Trophoblast cell (in vitro differentiated cells and primary cell): ENCODE results near the gene ZBED4. TPM values are rescaled to one million over a fixed set of nuclear protein-coding genes. Genes with fewer than 3 reads are reported as not detected.

Source experiments
- DNase-seq, 2 donors: peaks; one replicate each; pipeline ENCODE4 v3.0.0-alpha.2; 2016
- H2AFZ ChIP-seq: 2 replicates; pipeline ENCODE4 v1.6.1; 2013; ENCODE audit warnings: low read length, moderate library complexity, mild to moderate bottlenecking; ENCODE audit not compliant: insufficient read depth, poor library complexity
- H2AK5ac ChIP-seq: 2 replicates; pipeline ENCODE4 v1.6.1; 2013; ENCODE audit warnings: mild to moderate bottlenecking, low read length
- H2BK120ac ChIP-seq: 2 replicates; pipeline ENCODE4 v1.6.1; 2013; ENCODE audit warnings: low read length, mild to moderate bottlenecking, moderate library complexity; ENCODE audit not compliant: insufficient read depth, poor library complexity
- H2BK12ac ChIP-seq: 2 replicates; pipeline ENCODE4 v1.6.1; 2013; ENCODE audit warnings: mild to moderate bottlenecking, low read length, moderate library complexity
- H2BK5ac ChIP-seq: 2 replicates; pipeline ENCODE4 v1.6.1; 2013; ENCODE audit warnings: low read length, low read depth, moderate library complexity, mild to moderate bottlenecking; ENCODE audit not compliant: poor library complexity
- H3K14ac ChIP-seq: 2 replicates; pipeline ENCODE4 v1.6.1; 2013; ENCODE audit warnings: mild to moderate bottlenecking, low read length
- H3K18ac ChIP-seq: 2 replicates; pipeline ENCODE4 v1.6.1; 2013; ENCODE audit warnings: mild to moderate bottlenecking, low read length
- H3K23ac ChIP-seq: 2 replicates; pipeline ENCODE4 v1.6.1; 2013; ENCODE audit warnings: low read length
- H3K27ac ChIP-seq: 2 replicates; pipeline ENCODE4 v1.5.1; 2013; ENCODE audit warnings: low read depth, mild to moderate bottlenecking, inconsistent platforms, low read length, moderate library complexity
- H3K27me3 ChIP-seq: 2 replicates; pipeline ENCODE4 v1.6.1; 2013; ENCODE audit warnings: inconsistent platforms, mild to moderate bottlenecking, low read length, moderate library complexity; ENCODE audit not compliant: insufficient read depth
- H3K36me3 ChIP-seq, 2 experiments: 1 replicate in 1 of 2; 2 replicates in 1 of 2; pipeline ENCODE4 v1.6.1; 2013; ENCODE audit warnings: low read length in 2 of 2, mild to moderate bottlenecking in 2 of 2, moderate library complexity in 1 of 2; ENCODE audit not compliant: insufficient read depth in 2 of 2, control insufficient read depth in 1 of 2
- H3K4ac ChIP-seq: 2 replicates; pipeline ENCODE4 v1.6.1; 2013; ENCODE audit warnings: low read depth, mild to moderate bottlenecking, low read length, moderate library complexity
- H3K4me1 ChIP-seq, 2 experiments: 1 replicate in 1 of 2; 2 replicates in 1 of 2; pipeline ENCODE4 v1.6.1; 2013; ENCODE audit warnings: low read length in 2 of 2, mild to moderate bottlenecking in 2 of 2, moderate library complexity in 1 of 2; ENCODE audit not compliant: insufficient read depth in 2 of 2, control insufficient read depth in 1 of 2
- H3K4me2 ChIP-seq: 2 replicates; pipeline ENCODE4 v1.6.1; 2013; ENCODE audit warnings: inconsistent platforms, mild to moderate bottlenecking, low read length, moderate library complexity
- H3K4me3 ChIP-seq: 2 replicates; pipeline ENCODE4 v1.5.1; 2013; ENCODE audit warnings: mild to moderate bottlenecking, low read depth, low read length, inconsistent platforms
- H3K79me1 ChIP-seq: one replicate; pipeline ENCODE4 v1.6.1; 2013; ENCODE audit warnings: low read length
- H3K79me2 ChIP-seq: 2 replicates; pipeline ENCODE4 v1.6.1; 2013; ENCODE audit warnings: low read length, mild to moderate bottlenecking; ENCODE audit not compliant: control insufficient read depth, insufficient read depth, poor library complexity
- H3K9ac ChIP-seq: 2 replicates; pipeline ENCODE4 v1.6.1; 2013; ENCODE audit warnings: mild to moderate bottlenecking, low read length
- H3K9me3 ChIP-seq: 2 replicates; pipeline ENCODE4 v1.6.1; 2013; ENCODE audit warnings: low read depth, mild to moderate bottlenecking, control low read depth, inconsistent platforms, low read length; ENCODE audit not compliant: insufficient read depth
- H4K12ac ChIP-seq: 2 replicates; pipeline ENCODE4 v1.6.1; 2013; ENCODE audit warnings: low read depth, mild to moderate bottlenecking, low read length, moderate library complexity
- H4K8ac ChIP-seq: 2 replicates; pipeline ENCODE4 v1.6.1; 2013; ENCODE audit warnings: low read depth, mild to moderate bottlenecking, low read length, moderate library complexity
- H4K91ac ChIP-seq: one replicate; pipeline ENCODE4 v1.6.1; 2013; ENCODE audit warnings: low read depth, mild to moderate bottlenecking, low read length, moderate library complexity
- WGBS: extraction: QIAGEN DNeasy Blood & Tissue Kit; methylation state at CpG from one replicate; pipeline ENCODE4 v1.1.7; 2013; ENCODE audit warnings: missing lambda C conversion rate; ENCODE audit not compliant: insufficient read length, insufficient coverage; ENCODE audit errors: extremely low coverage; 5-methylcytosine and 5-hydroxymethylcytosine counted together
- polyA plus RNA-seq: library from polyadenylated mRNA; stranded (reverse); fragments of 200-250 nt; gene quantifications from 2 replicates; pipeline ENCODE4 v1.2.3, GENCODE V29; 2013

Gene ZBED4, protein sequence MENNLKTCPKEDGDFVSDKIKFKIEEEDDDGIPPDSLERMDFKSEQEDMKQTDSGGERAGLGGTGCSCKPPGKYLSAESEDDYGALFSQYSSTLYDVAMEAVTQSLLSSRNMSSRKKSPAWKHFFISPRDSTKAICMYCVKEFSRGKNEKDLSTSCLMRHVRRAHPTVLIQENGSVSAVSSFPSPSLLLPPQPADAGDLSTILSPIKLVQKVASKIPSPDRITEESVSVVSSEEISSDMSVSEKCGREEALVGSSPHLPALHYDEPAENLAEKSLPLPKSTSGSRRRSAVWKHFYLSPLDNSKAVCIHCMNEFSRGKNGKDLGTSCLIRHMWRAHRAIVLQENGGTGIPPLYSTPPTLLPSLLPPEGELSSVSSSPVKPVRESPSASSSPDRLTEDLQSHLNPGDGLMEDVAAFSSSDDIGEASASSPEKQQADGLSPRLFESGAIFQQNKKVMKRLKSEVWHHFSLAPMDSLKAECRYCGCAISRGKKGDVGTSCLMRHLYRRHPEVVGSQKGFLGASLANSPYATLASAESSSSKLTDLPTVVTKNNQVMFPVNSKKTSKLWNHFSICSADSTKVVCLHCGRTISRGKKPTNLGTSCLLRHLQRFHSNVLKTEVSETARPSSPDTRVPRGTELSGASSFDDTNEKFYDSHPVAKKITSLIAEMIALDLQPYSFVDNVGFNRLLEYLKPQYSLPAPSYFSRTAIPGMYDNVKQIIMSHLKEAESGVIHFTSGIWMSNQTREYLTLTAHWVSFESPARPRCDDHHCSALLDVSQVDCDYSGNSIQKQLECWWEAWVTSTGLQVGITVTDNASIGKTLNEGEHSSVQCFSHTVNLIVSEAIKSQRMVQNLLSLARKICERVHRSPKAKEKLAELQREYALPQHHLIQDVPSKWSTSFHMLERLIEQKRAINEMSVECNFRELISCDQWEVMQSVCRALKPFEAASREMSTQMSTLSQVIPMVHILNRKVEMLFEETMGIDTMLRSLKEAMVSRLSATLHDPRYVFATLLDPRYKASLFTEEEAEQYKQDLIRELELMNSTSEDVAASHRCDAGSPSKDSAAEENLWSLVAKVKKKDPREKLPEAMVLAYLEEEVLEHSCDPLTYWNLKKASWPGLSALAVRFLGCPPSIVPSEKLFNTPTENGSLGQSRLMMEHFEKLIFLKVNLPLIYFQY
- polyA plus RNA-seq: 16.0 and 16.8 TPM in 2 replicates

GRCh38 chr22:49852898-49853894 is at the start of gene ZBED4:
ZBED4 (plus strand) TSS chr22:49853844; CDS start chr22:49883663, 29,819 bp downstream.
- Histone ChIP-seq H3K14ac (peak within 1 kb of the TSS; percentile 51), H3K4me3 (peak within 1 kb of the TSS; percentile 86), H3K4ac (peak within 1 kb of the TSS; percentile 71), H2BK5ac (peak within 1 kb of the TSS; percentile 58), H4K8ac (peak within 1 kb of the TSS; percentile 92), H2BK120ac (peak within 1 kb of the TSS; percentile 65), H3K23ac (no peak within 1 kb of the TSS), H4K12ac (peak within 1 kb of the TSS; percentile 98), H3K79me2 (peaks cover 25% of the 10 kb centered on the region), H2AFZ (peak within 1 kb of the TSS; percentile 97), H3K27me3 (peaks cover 34% of the 10 kb centered on the region), H3K9me3 (peaks cover 7% of the 10 kb centered on the region), H3K79me1 (peaks cover 10% of the 10 kb centered on the region), H4K91ac (peak within 1 kb of the TSS; percentile 91), H2BK12ac (no peak within 1 kb of the TSS), H3K36me3 (peaks cover 6 to 9% of the 10 kb centered on the region in 2 experiments), H3K18ac (peak within 1 kb of the TSS; percentile 93), H3K27ac (peak within 1 kb of the TSS; percentile 11), H3K4me2 (peak within 1 kb of the TSS; percentile 95), H3K4me1 (peaks cover 4 to 17% of the 10 kb centered on the region in 2 experiments), H3K9ac (peak within 1 kb of the TSS; percentile 77), H2AK5ac (peak within 1 kb of the TSS; percentile 57)
- peak; percentile 98 to 100 for DNase-seq
- WGBS: no CpG with 5 or more reads among the region's 127 CpGs

- DNase-seq: no peak
- H3K4me1 ChIP-seq: no peaks in the 10 kb centered on the region
- no peak overlapping the region for H2BK5ac ChIP-seq
- H3K36me3 ChIP-seq: peaks cover 27 to 31% of the 10 kb centered on the region in 2 experiments
- peak overlapping the region; percentile 57 for H3K4ac ChIP-seq
- H3K9me3 ChIP-seq: peaks cover 2% of the 10 kb centered on the region
- no peak overlapping the region for H3K18ac ChIP-seq
- no peak overlapping the region for H4K8ac ChIP-seq
- no peak overlapping the region for H2AK5ac ChIP-seq
- H3K14ac ChIP-seq: no peak overlapping the region
- no peak overlapping the region for H3K27ac ChIP-seq
- no peak overlapping the region for H3K9ac ChIP-seq
- no peak overlapping the region for H4K12ac ChIP-seq
- no peak overlapping the region for H2AFZ ChIP-seq
- no peaks in the 10 kb centered on the region for H3K79me1 ChIP-seq
- H2BK12ac ChIP-seq: no peak overlapping the region
- peaks cover 22% of the 10 kb centered on the region for H3K79me2 ChIP-seq
- no peak overlapping the region for H3K4me2 ChIP-seq
- no peaks in the 10 kb centered on the region for H3K27me3 ChIP-seq
- no peak overlapping the region for H3K4me3 ChIP-seq
- no CpG with 5 or more reads among the region's 8 CpGs for WGBS
- no peak overlapping the region for H2BK120ac ChIP-seq
- H4K91ac ChIP-seq: no peak overlapping the region
- H3K23ac ChIP-seq: no peak overlapping the region
Observed at GRCh38 chr22:49807129-49807528, 46.5 kb upstream of the ZBED4 start.

GRCh38 chr22:49807780-49808708 is 45.6 kb upstream of the ZBED4 start:
- H2BK120ac ChIP-seq: no peak overlapping the region
- H4K12ac ChIP-seq: no peak overlapping the region
- no peak overlapping the region for H2BK5ac ChIP-seq
- no peak overlapping the region for H3K18ac ChIP-seq
- WGBS: no CpG with 5 or more reads among the region's 14 CpGs
- H4K8ac ChIP-seq: no peak overlapping the region
- peaks cover 24 to 30% of the 10 kb centered on the region in 2 experiments for H3K36me3 ChIP-seq
- H3K4me3 ChIP-seq: no peak overlapping the region
- H4K91ac ChIP-seq: no peak overlapping the region
- no peak overlapping the region for H3K23ac ChIP-seq
- H3K79me2 ChIP-seq: peaks cover 23% of the 10 kb centered on the region
- DNase-seq: no peak
- no peaks in the 10 kb centered on the region for H3K27me3 ChIP-seq
- no peak overlapping the region for H2AK5ac ChIP-seq
- no peak overlapping the region for H3K9ac ChIP-seq
- H3K9me3 ChIP-seq: peaks cover 2% of the 10 kb centered on the region
- no peak overlapping the region for H3K27ac ChIP-seq
- peak overlapping the region; percentile 90 for H3K4ac ChIP-seq
- H2AFZ ChIP-seq: no peak overlapping the region
- H2BK12ac ChIP-seq: no peak overlapping the region
- no peaks in the 10 kb centered on the region for H3K4me1 ChIP-seq
- no peak overlapping the region for H3K14ac ChIP-seq
- H3K79me1 ChIP-seq: no peaks in the 10 kb centered on the region
- no peak overlapping the region for H3K4me2 ChIP-seq
